ENCODE measurements around the gene ESYT2. TPM values are rescaled to one million over a fixed set of nuclear protein-coding genes. Genes with fewer than 3 reads are reported as not detected.

The ESYT2 gene
- total and polyA plus RNA-seq, 9 of the 15 experiments (the other 6 are each of a cell fraction or from before 2014, with no cell fraction given), result 5.8 to 86.9 (median 64.7) TPM

GRCh38 chr7:158861004-158861787 is 31.9 kb upstream of the ESYT2 start (continued):
- TF ChIP-seq STAT6 (CRISPR knock-in tag; IDR thresholded peaks at IDR 0.05) (peak; percentile 89; the same call in 1 of the 2 replicates), ZBTB17 (CRISPR knock-in tag; IDR thresholded peaks at IDR 0.05) (peak; percentile 69), KLF16 (IDR thresholded peaks at IDR 0.05) (peak; percentile 88), TEAD4 (IDR thresholded peaks at IDR 0.05; ENCODE audit: low read length) (peak; percentile 92), TEAD4 (CRISPR knock-in tag; IDR thresholded peaks at IDR 0.05; ENCODE audit: borderline replicate concordance) (no peak), WHSC1 (IDR thresholded peaks at IDR 0.05; ENCODE audit: low read length) (no peak), EHMT2 (IDR thresholded peaks at IDR 0.05) (0 out of 2 replicates have a peak, but pooled peaks have one; percentile 15), ZNF431 (CRISPR knock-in tag; IDR thresholded peaks at IDR 0.05) (no peak), BCL6 (CRISPR knock-in tag; IDR thresholded peaks at IDR 0.05) (peak; percentile 65; the same call in 1 of the 2 replicates), ZBTB8A (IDR thresholded peaks at IDR 0.05; ENCODE audit: partially characterized antibody) (no peak), HMBOX1 (IDR thresholded peaks at IDR 0.05) (peak; percentile 53; the same call in 1 of the 2 replicates), KLF13 (tag; IDR thresholded peaks at IDR 0.05; ENCODE audit: borderline replicate concordance, low read depth) (no peak), ARID1B (IDR thresholded peaks at IDR 0.05) (peak; percentile 93), HMG20A (CRISPR knock-in tag; conservative IDR thresholded peaks at IDR 0.05) (peak; percentile 71; the same call in 1 of the 2 replicates), ZNF551 (CRISPR knock-in tag; IDR thresholded peaks at IDR 0.05) (no peak), GTF2B (IDR thresholded peaks at IDR 0.05; ENCODE audit: extremely low read depth, insufficient read length) (no peak), ZNF212 (CRISPR knock-in tag; IDR thresholded peaks at IDR 0.05) (no peak), ZBTB34 (CRISPR knock-in tag; IDR thresholded peaks at IDR 0.05) (no peak), NFXL1 (CRISPR knock-in tag; IDR thresholded peaks at IDR 0.05) (no peak), SAFB (IDR thresholded peaks at IDR 0.05; ENCODE audit: borderline replicate concordance, low read depth, low read length) (no peak), BACH1 (tag; IDR thresholded peaks at IDR 0.05) (no peak), NFRKB (IDR thresholded peaks at IDR 0.05; ENCODE audit: low read depth) (0 out of 2 replicates have a peak, but pooled peaks have one; percentile 30), GTF2F1 (IDR thresholded peaks at IDR 0.05; ENCODE audit: low read depth, low read length) (no peak), CHD2 (IDR thresholded peaks at IDR 0.05; ENCODE audit: low read depth, low read length) (no peak)

Data from K562 (cell line).